CD4-positive, alpha-beta T cell treated with Interleukin-6 for 4 hours (primary cell): ENCODE data around the gene SORT1.
"Not testable (repeated sequence)": the region's sequence is repeated elsewhere in the genome, so short reads cannot be mapped to it uniquely, and the experiment has no call there.

Experiments used
- DNase-seq: peaks from one replicate; pipeline ENCODE4 v3.0.0-alpha.2; 2020; ENCODE audit warnings: mixed read lengths

SORT1 gene

GRCh38 chr1:109379422-109379821 is 18.3 kb downstream of the SORT1 start:
- DNase-seq = no peak

GRCh38 chr1:109377698-109378097 is 20.0 kb downstream of the SORT1 start:
- no peak for DNase-seq

- not testable (repeated sequence) for DNase-seq
Observed at GRCh38 chr1:109373696-109374095, 24.0 kb downstream of the SORT1 start.

GRCh38 chr1:109373126-109373525 is 24.6 kb downstream of the SORT1 start:
- DNase-seq = no peak

GRCh38 chr1:109372281-109372680 is 25.4 kb downstream of the SORT1 start:
- DNase-seq = no peak

DNA sequence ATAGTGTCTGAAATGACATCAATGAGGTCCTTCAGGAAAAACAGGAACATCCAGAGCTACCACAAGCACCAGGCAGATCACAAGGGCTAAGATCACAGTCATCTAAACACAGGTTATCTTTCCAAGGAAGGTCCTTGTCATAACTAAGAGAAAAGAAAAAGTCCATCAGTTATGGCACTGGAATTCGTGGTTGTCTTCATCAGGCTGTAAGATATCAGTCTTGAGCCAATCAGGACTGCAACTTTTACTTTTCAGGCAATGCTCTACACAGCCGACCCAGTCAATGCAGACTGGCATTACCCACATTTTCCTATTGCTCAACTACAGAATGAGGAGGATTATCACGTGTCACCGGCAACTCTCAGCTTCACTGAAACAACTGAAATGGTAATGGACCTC is 26.4 kb downstream of the SORT1 start:
- no peak for DNase-seq

- no peak for DNase-seq
Observed at GRCh38 chr1:109370712-109371340, 26.9 kb downstream of the SORT1 start.

DNA sequence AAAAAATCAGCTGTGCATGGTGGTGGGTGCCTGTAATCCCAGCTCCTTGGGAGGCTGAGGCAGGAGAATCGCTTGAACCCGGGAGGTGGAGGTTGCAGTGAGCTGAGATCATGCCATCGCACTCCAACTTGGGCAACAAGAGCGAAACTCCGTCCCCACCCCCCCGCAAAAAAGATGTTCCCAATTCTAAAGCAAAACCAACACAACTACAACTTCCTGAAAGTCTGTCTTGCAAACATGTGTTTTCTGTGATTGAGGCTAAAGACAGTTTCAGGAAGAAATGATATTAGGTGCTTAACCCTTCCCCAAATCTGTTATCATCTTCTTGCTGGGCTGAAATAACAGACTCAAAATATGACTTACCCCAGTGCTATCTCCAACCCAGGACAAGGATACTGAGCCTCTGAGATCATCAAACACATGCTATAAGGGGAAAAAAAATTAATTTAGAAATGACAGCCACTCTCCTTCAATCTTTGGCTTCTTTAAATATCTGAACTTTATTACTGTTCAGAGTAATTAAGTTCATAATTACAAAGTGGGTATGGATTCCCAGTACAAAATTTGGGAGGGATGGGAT is 28.5 kb downstream of the SORT1 start:
- DNase-seq = no peak

GRCh38 chr1:109368464-109368863 is 29.3 kb downstream of the SORT1 start:
- DNase-seq = no peak

- DNase-seq = no peak
Observed at GRCh38 chr1:109367626-109368025, 30.1 kb downstream of the SORT1 start.

DNA sequence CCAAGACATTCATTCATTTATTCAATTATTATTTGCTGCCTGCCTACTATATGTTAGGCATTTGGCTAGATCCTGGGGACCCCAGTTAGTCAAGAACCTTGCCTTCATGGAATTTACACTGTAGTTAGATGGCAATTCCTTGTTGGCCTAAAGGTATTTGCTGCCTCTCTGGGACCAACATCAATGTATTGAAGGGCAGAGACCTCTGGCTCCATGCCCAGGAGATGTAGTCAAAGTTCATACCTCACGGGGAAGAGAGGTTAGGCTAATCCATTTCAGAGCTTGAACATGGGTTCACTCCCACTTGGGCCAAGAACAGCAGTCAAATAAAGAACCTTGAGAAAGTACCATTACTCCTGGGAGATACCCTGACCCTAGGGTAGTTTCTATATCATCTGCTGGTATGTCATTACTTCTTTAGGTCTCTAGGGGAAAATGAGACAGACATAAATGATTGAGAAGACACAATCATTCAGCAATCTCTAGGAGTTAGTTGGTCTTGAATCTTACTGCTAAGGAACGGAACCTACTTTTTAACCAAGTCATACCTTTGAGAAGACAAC is 32.0 kb downstream of the SORT1 start:
- no peak for DNase-seq

GRCh38 chr1:109361649-109362048 is 36.1 kb downstream of the SORT1 start:
- no peak for DNase-seq

- no peak for DNase-seq
Observed at GRCh38 chr1:109361069-109361468, 36.6 kb downstream of the SORT1 start.

- no peak for DNase-seq
Observed at GRCh38 chr1:109357616-109358015, 40.1 kb downstream of the SORT1 start.

GRCh38 chr1:109356915-109357314 is 40.8 kb downstream of the SORT1 start:
- no peak for DNase-seq

- no peak for DNase-seq
Observed at GRCh38 chr1:109356505-109356904, 41.2 kb downstream of the SORT1 start.

DNA sequence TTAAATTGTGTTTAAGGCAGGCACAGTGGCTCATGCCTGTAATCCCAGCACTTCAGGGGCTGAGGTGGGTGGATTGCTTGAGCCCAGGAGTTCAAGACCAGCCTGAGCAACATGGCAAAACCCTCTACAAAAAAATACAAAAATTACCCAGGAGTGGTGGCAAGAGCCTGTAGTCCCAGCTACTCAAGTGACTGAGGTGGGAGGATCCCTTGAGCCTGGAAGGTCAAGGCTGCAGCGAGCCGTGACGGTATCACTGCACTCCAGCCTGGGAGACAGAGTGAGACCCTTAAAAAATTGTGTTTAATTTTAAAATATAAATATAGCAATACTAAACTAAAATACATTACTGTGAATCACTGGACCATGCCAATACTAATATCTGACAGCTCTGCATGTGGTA is 42.8 kb downstream of the SORT1 start:
- DNase-seq = no peak

- DNase-seq = no peak
Observed at GRCh38 chr1:109351457-109351856, 46.3 kb downstream of the SORT1 start.

DNA sequence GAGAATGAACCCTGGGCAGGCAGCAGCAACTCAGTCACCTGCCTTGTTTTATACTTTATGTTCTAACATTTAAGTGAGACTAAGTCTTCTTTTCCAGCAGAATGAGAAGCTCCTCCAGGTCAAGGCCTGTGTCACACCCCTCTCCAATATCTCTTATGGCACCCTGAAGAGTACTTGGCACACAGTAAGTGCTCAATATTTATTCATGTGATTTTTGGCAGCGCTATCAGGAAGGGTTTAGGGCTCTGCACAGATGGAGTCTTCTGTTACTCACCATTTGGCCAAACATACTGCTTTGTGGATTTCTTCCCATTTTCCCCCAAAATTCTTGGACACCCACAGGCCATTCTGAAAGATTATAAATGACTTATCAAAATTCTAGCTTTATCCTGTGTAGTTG is 47.1 kb downstream of the SORT1 start:
- no peak for DNase-seq

- DNase-seq = no peak
Observed at GRCh38 chr1:109350182-109350581, 47.5 kb downstream of the SORT1 start.

- DNase-seq = no peak
Observed at GRCh38 chr1:109347511-109347910, 50.2 kb downstream of the SORT1 start.

- DNase-seq = no peak
Observed at GRCh38 chr1:109341944-109342930, 55.5 kb downstream of the SORT1 start.

DNA sequence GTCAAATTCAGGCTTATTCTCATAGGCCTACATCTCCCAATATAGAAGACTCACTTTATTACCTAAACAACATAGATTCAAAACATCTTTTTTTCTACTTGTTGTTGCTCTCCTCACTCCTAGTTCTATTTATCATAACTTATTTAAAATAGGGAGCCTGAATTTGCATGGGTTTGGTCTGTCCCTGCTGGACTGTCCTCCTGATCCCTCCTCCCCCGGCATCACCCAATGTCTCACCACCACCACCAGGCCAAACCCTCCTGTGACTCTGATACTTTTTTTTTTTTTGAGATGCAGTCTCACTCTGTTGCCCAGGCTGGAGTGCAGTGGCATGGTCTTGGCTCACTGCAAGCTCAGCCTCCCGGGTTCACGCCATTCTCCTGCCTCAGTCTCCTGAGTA is 59.1 kb downstream of the SORT1 start:
- no peak for DNase-seq

- DNase-seq = no peak
Observed at GRCh38 chr1:109338091-109338490, 59.6 kb downstream of the SORT1 start.
